GM18873 (cell line): ENCODE results near the gene EXOC4.

Experiments used
- ATAC-seq: cut with Tn5 transposase; IDR thresholded peaks from one replicate; pipeline ENCODE4 v1.9.1; 2021; ENCODE audit warnings: mild to moderate bottlenecking, moderate library complexity, moderate number of reproducible peaks; ENCODE audit not compliant: unreplicated experiment, low FRiP score

EXOC4 gene

GRCh38 chr7:133845005-133845404 lies 592.1 kb downstream of the EXOC4 start:
- no peak for ATAC-seq

DNA sequence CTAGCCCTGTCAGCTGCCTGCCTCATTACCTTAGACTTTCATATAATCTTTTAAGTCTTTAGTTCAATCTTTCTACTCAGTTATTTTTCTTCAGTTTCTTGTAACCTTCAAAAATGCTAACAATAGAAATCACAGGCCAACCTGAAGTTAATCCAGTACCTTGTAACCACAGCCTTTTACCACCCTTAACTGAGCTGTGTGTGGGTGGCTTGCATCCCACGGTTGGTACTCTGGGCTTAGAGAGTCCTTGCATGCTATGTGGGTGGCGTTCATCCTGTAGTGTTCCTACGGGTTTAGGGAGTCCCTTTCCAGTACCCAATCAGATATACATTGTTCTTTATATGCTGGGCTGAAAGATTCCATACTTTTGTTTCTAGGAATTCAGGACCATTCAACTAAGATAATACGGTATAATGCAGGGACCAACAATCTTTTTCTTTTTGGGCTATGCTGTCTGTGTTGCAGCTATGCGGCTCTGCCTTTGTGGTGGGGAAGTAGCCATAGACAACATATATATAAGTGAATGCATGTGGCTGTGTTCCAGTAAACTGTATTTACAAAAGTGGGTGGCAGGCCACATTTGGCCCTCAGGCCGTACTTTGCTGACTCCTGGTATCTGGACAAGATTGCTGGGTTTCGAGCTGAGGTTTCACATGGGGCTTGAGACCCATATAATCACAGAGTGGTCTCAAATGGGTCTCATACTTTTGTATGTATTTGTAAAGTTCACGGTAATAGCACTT lies 593.5 kb downstream of the EXOC4 start:
- ATAC-seq: no peak

- no peak for ATAC-seq
Observed at GRCh38 chr7:133850497-133851280, 597.8 kb downstream of the EXOC4 start.

DNA sequence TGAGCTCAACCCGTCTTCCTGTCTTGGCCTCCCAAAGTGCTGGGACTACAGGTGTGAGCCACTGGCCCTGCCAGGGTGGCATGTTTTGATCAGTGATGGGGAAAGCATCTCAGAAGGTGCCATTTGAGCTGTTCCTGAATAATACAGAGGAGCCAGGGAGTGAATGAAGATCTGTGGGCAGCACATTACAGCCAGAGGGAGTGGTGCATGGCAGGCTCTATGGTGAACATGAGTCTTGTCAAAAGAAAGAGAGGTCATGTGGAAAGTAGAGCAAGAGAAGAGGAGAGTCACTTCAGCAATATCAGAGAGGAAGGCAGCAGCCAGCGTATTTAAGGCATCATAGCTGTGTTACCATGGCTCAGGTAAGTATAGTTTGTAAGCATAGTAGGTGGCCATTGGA lies 598.5 kb downstream of the EXOC4 start:
- ATAC-seq: no peak

DNA sequence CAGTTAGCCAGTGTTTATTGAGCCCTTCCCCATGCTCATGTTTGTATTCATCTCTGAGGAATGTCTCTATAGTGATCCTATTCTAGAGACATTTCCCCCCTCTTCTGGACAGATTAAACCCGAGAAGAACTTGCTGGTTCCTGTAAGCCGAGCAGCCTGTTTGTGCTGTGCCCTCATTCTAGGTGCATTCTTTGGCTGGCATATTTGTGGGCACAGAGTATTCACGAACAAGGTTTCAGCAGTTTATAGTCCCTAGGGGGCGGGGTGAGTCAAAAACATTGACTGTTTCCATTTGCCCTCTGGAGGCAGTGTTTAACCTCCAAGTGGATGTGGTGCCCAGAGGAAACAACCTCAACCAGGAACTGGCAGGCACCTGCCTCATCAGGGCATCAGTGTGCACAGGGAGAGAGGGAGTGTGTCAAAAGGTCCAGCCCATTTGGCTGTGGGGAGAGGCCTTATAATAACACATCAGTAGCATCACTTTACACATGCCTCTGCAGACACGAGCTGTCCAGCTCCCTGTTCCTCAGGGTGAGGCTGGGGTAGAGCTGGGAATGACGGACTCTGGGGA lies 600.9 kb downstream of the EXOC4 start:
- ATAC-seq: no peak

GRCh38 chr7:133854739-133855138 lies 601.9 kb downstream of the EXOC4 start:
- ATAC-seq: no peak

DNA sequence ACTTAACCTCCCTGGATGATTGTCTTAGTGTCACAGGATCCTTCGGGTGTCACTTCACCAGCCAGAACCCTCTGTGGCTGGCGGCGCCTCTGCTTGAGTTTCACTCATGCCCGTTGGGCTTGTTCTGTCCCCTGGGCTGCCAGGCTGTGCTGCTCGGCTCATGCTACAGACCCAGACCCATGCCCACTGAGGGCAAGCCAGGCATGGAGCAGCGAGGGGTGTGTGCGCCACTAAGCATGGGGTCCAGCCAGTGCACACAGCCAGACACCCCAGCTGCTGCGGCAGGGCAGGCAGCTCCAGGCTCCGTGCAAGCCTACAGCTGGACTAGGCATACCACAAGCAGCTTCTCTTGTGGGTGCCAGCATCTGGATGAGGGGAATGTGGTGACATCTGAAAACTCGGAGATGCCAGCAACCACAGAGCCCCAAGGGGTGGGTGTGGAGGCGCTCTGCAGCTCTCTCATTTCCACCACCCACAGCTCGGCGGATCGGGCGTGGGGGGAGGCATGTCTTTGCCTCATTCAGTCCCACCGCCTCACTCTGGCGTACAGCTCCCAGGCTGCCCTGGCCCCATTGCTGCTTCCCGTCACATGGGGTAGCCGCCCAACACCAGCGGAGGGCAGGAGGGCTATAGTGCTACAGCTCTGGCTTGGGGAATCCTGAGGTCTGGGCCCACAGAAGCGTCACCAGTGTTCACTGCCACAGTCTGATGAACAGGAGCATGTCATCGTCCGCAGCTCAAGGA lies 604.7 kb downstream of the EXOC4 start:
- no peak for ATAC-seq

- ATAC-seq: no peak
Observed at GRCh38 chr7:133858311-133858710, 605.4 kb downstream of the EXOC4 start.

DNA sequence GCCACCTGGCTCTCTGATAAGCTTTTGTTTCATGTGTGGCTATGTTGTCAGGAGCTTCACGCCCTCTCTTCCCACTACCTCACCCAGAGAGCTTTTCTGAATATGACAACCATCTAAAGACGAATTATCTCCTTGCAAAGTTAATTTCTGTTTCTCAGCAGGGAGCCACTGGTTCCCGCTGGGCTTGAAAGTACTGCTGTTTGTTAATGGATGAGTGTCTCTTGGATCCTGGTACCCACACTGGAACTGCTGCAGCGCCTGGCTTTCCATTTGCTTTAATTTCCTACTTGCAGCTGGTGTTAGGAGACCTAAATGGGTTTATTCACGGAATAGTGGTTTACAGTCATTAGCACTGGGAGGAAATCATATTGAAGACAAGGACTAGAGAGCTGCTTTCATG lies 606.4 kb downstream of the EXOC4 start:
- no peak for ATAC-seq

DNA sequence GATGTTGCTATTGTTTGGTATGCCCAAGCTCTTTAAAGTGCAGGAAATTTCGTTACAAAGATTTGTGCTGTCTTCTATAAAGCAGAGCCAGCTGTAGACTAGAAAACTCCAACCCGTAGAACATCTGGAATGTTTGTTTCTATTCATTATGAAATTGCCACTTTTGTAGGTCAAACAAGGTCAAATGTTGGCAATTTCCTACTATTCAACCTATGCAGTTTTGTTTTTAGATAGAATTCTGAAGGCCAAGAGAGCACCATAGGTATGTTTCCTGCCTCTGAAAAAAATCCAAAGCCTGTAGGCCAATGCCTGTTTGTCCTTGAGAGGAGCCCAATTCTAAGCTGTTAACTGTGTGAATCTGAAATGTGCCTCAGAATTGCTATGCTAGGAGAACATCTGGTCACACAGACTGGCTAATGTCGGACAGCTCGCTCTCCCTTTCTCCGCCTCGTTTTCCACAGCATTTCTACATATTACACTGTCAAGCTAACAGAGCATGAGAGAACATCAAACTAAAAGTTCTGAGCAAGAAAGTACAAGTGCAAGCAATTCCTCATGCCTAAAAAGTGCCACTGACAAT lies 607.1 kb downstream of the EXOC4 start:
- no peak for ATAC-seq

DNA sequence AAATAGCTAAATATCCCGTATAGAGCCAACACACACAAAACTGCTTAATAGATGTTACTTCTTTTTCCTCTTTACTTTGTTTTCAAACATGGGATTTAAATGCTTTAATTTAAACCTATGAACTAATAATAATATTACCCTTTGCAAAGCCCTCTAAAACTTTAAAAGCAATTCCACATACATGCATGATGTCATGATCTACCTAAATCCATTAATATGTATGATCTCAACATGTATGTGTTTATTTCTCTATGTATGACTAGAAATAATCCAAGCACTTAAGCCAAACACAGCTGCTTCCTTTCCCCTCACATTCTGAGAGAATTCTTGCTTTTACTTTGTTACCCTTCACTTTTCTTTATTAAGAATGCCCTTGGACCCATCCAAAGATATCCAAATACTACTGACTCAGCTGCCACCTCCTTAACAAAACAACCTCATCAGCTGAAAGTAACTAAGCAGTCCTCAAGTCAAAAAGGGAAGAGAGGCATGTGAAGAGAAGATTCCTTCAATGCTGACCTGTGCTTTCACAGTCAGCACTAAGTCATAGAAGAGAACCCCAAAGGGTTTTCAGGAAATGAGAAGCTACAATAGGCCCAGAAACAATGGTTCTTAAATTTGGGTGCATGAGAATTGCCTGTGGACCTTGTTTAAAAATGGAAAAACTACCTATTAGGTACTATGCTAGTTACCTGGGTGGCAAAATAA lies 607.9 kb downstream of the EXOC4 start:
- no peak for ATAC-seq

- ATAC-seq: no peak
Observed at GRCh38 chr7:133861876-133862275, 609.0 kb downstream of the EXOC4 start.

DNA sequence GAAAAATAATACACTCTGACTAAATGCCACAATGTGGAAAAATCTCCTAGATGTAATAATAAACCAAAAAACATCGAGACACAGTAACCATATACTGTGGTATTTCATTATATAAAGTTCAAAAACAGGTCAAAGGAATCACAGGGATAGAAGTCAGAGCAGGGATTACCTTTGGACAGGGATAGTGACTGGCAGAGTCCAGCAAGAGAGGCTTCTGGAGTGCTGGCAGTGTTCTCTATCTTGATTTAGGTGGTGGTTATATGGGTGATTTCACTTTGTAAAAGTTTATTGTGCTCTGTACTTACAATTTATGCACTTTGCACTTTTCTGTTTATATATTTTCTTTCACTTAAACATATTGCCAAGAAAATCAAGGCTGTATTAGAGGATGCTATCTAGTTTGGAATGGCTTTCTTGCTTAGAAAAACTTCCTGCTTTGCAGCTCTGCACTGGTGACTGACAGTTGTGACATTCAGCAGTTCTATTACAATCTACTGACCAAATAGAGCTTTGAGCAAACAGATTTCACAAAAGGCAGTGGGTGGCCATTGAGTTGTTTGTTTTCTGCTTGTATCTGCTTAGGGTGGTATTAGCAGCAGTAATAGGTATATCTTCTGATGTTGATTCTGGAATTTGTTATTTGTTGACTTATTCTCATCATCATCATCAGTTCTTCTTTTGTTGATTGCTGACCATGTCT lies 610.6 kb downstream of the EXOC4 start:
- ATAC-seq: no peak

DNA sequence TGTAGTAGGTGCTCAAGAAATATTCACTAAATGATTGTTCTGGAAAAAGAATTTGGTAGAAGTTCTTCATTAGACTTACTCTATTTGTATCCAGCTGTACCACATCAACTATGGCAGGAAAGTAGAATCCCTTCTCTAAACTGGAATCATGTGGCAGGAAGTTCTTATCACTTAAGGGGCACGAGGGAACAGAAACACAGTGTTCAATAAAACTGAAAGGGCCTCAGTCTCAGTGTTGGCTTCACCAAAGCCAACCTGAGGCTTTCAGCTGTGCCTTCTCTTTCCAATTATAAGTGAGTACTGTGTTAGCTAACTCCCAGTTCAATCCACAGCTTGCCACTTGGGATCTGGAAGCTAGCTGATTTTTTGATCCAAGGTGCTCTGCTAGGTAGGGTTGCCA lies 616.7 kb downstream of the EXOC4 start:
- ATAC-seq: no peak

DNA sequence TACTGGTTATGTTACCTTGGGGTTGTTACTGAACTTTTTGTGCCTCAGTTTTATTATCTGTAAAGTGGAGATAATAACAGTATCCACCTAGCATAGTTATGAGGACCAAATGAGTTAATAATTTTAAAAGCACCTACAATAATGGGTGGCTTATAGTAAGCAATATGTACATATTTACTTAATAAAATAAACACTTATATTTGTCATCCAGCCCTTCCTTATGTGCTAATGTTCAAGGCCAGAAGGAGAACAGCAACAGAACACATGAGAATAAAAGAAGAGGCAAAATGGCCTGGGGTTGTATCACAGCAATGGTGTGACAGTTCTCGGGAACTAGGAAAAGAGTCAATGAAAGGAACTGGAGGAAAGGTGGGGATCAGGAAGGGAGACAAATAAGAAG lies 618.9 kb downstream of the EXOC4 start:
- ATAC-seq: no peak

DNA sequence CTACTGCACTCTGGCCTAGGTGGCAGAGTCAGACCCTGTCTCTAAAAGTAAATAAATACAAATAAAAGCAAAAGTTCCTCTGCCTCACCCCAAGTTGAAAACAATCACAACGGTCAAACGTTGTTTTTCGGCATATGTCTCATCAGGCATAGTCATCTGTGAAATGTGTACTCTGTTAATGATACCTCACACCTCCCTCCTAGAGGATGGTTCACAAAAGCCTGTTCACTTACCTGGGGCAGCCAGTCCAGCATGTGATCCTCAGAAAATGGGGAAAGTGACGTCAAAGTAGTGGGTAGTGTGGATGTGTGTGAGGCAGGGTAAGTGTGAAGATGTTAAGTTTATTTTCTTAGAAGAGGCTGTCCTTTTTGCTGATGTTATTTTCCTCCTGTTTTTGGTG lies 620.3 kb downstream of the EXOC4 start:
- no peak for ATAC-seq

- no peak for ATAC-seq
Observed at GRCh38 chr7:133873631-133874030, 620.8 kb downstream of the EXOC4 start.

GRCh38 chr7:133883591-133883990 lies 630.7 kb downstream of the EXOC4 start:
- ATAC-seq: no peak

- no peak for ATAC-seq
Observed at GRCh38 chr7:133885213-133885612, 632.3 kb downstream of the EXOC4 start.
